Nephron progenitor cell (in vitro differentiated cells): ENCODE data around the gene GATC.

ENCODE experiments used
- DNase-seq: peaks from one replicate; pipeline ENCODE4 v3.0.0; 2021
- H3K27ac Mint-ChIP-seq: 2 replicates; pipeline ENCODE4 v1.8.0; 2021; ENCODE audit warnings: mild to moderate bottlenecking, moderate library complexity, mixed read lengths
- H3K27me3 Mint-ChIP-seq: 2 replicates; pipeline ENCODE4 v1.8.0; 2021; ENCODE audit warnings: mild to moderate bottlenecking, low read depth, mixed read lengths; ENCODE audit not compliant: poor library complexity
- H3K36me3 Mint-ChIP-seq: 2 replicates; pipeline ENCODE4 v1.8.0; 2021; ENCODE audit warnings: low read depth, mixed read lengths
- H3K4me1 Mint-ChIP-seq: 2 replicates; pipeline ENCODE4 v1.8.0; 2021; ENCODE audit warnings: mixed read lengths
- H3K4me3 Mint-ChIP-seq: 2 replicates; pipeline ENCODE4 v1.8.0; 2021; ENCODE audit warnings: mild to moderate bottlenecking, moderate library complexity, mixed read lengths
- H3K9me3 Mint-ChIP-seq: 2 replicates; pipeline ENCODE4 v1.8.0; 2021; ENCODE audit warnings: mild to moderate bottlenecking, moderate library complexity, mixed read lengths
- TF ChIP-seq, protein P1 (sequence below): fragments of 200-600 bp; sonication (generic); IDR thresholded peaks from 2 replicates; pipeline ENCODE4 v1.5.0; 2021; ENCODE audit warnings: antibody characterized with exemption

GATC gene

GRCh38 chr12:120504587-120504986 lies 58.3 kb downstream of the GATC start:
- H3K36me3 Mint-ChIP-seq, result peaks cover 54% of the 10 kb centered on the region
- DNase-seq, result no peak
- no peaks in the 10 kb centered on the region for H3K4me1 Mint-ChIP-seq
- no peaks in the 10 kb centered on the region for H3K9me3 Mint-ChIP-seq
- H3K27me3 Mint-ChIP-seq, result no peaks in the 10 kb centered on the region
- no peak overlapping the region for H3K4me3 Mint-ChIP-seq
- no peak overlapping the region for H3K27ac Mint-ChIP-seq
- TF ChIP-seq, protein P1, sequence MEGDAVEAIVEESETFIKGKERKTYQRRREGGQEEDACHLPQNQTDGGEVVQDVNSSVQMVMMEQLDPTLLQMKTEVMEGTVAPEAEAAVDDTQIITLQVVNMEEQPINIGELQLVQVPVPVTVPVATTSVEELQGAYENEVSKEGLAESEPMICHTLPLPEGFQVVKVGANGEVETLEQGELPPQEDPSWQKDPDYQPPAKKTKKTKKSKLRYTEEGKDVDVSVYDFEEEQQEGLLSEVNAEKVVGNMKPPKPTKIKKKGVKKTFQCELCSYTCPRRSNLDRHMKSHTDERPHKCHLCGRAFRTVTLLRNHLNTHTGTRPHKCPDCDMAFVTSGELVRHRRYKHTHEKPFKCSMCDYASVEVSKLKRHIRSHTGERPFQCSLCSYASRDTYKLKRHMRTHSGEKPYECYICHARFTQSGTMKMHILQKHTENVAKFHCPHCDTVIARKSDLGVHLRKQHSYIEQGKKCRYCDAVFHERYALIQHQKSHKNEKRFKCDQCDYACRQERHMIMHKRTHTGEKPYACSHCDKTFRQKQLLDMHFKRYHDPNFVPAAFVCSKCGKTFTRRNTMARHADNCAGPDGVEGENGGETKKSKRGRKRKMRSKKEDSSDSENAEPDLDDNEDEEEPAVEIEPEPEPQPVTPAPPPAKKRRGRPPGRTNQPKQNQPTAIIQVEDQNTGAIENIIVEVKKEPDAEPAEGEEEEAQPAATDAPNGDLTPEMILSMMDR, result no peak

- TF ChIP-seq, protein P1, result no peak
- no peak for DNase-seq
- Mint-ChIP-seq H3K36me3 (peaks cover 50% of the 10 kb centered on the region), H3K27ac (peak overlapping the region; percentile 13), H3K4me1 (no peaks in the 10 kb centered on the region), H3K9me3 (no peaks in the 10 kb centered on the region), H3K4me3 (no peak overlapping the region), H3K27me3 (peaks cover 5% of the 10 kb centered on the region)
Measured at GRCh38 chr12:120508537-120508936, 62.3 kb downstream of the GATC start.
